ENCODE data around the gene EDIL3. TPM values are rescaled to one million over a fixed set of nuclear protein-coding genes. Genes with fewer than 3 reads are reported as not detected.

Gene EDIL3
- total RNA-seq, 4 donors from 2014 or later, result 15.9 to 29.3 (median 24.8) TPM

GRCh38 chr5:83917261-83917908 is 467.3 kb downstream of the EDIL3 start:
- no peak for TF ChIP-seq EP300 (IDR thresholded peaks at IDR 0.05)
- no peak for TF ChIP-seq POLR2A (IDR thresholded peaks at IDR 0.05)
- no peak for TF ChIP-seq CTCF (IDR thresholded peaks at IDR 0.05)
- no peaks in the 10 kb centered on the region for H3K27me3 ChIP-seq
- H3K9me3 ChIP-seq, result no peaks in the 10 kb centered on the region
- H3K36me3 ChIP-seq, result no peaks in the 10 kb centered on the region
- 88 to 89% methylated on average over 4 of the region's 4 CpGs for WGBS, 2 donors
- no peak for DNase-seq (ENCODE audit: low spot score in 2 of 2)
- H3K4me1 ChIP-seq, result peaks cover 0 to 7% (median 0%) of the 10 kb centered on the region in 4 donors
- H3K4me3 ChIP-seq, result no peak overlapping the region
- H3K27ac ChIP-seq, result no peak overlapping the region

GRCh38 chr5:83914662-83915418 is 469.8 kb downstream of the EDIL3 start:
- TF ChIP-seq POLR2A (IDR thresholded peaks at IDR 0.05), result no peak
- TF ChIP-seq CTCF (IDR thresholded peaks at IDR 0.05), result no peak
- no peak for TF ChIP-seq EP300 (IDR thresholded peaks at IDR 0.05)
- WGBS, 2 donors, result 82 to 91% methylated on average over 4 of the region's 4 CpGs

GRCh38 chr5:83914199-83914598 is 470.5 kb downstream of the EDIL3 start:
- Histone ChIP-seq H3K4me3 (no peak overlapping the region), H3K27me3 (no peaks in the 10 kb centered on the region), H3K9me3 (no peaks in the 10 kb centered on the region), H3K4me1 (peaks cover 0 to 7% (median 0%) of the 10 kb centered on the region in 4 donors), H3K36me3 (no peaks in the 10 kb centered on the region), H3K27ac (no peak overlapping the region)
- no peak for DNase-seq (ENCODE audit: low spot score in 2 of 2)
- WGBS, 2 donors, result 37 to 60% methylated on average over 4 of the region's 4 CpGs
- TF ChIP-seq POLR2A (IDR thresholded peaks at IDR 0.05) (no peak), CTCF (IDR thresholded peaks at IDR 0.05) (no peak), EP300 (IDR thresholded peaks at IDR 0.05) (no peak)

More at GRCh38 chr5:83914662-83915418, 469.8 kb downstream of the EDIL3 start:
- H3K9me3 ChIP-seq, result no peaks in the 10 kb centered on the region
- H3K4me3 ChIP-seq, result no peak overlapping the region
- no peak overlapping the region for H3K27ac ChIP-seq
- no peaks in the 10 kb centered on the region for H3K27me3 ChIP-seq
- H3K4me1 ChIP-seq, result peaks cover 0 to 7% (median 0%) of the 10 kb centered on the region in 4 donors
- DNase-seq (ENCODE audit: low spot score in 2 of 2), result no peak
- H3K36me3 ChIP-seq, result no peaks in the 10 kb centered on the region

GRCh38 chr5:83913593-83913992 is 471.1 kb downstream of the EDIL3 start:
- DNase-seq (ENCODE audit: low spot score in 2 of 2), result no peak
- no peak for TF ChIP-seq POLR2A (IDR thresholded peaks at IDR 0.05)
- no peak for TF ChIP-seq EP300 (IDR thresholded peaks at IDR 0.05)
- TF ChIP-seq CTCF (IDR thresholded peaks at IDR 0.05), result no peak
- Histone ChIP-seq H3K4me1 (peaks cover 0 to 7% (median 0%) of the 10 kb centered on the region in 4 donors), H3K36me3 (no peaks in the 10 kb centered on the region), H3K27me3 (no peaks in the 10 kb centered on the region), H3K4me3 (no peak overlapping the region), H3K27ac (no peak overlapping the region), H3K9me3 (no peaks in the 10 kb centered on the region)
- 72 to 73% methylated on average over 1 of the region's 1 CpG for WGBS, 2 donors

GRCh38 chr5:83911367-83911919 is 473.2 kb downstream of the EDIL3 start:
- H3K27ac ChIP-seq, result no peak overlapping the region
- no peak for DNase-seq (ENCODE audit: low spot score in 2 of 2)
- no peaks in the 10 kb centered on the region for H3K36me3 ChIP-seq
- no peaks in the 10 kb centered on the region for H3K9me3 ChIP-seq
- 77 to 82% methylated on average over 2 of the region's 2 CpGs for WGBS, 2 donors
- TF ChIP-seq POLR2A (IDR thresholded peaks at IDR 0.05) (no peak), EP300 (IDR thresholded peaks at IDR 0.05) (no peak), CTCF (IDR thresholded peaks at IDR 0.05) (no peak)
- H3K27me3 ChIP-seq, result no peaks in the 10 kb centered on the region
- H3K4me3 ChIP-seq, result no peak overlapping the region
- peaks cover 0 to 7% (median 0%) of the 10 kb centered on the region in 4 donors for H3K4me1 ChIP-seq

Data from tibial nerve (tissue), 4 donors.